Thyroid gland (tissue), 4 donors: ENCODE measurements around the gene C16orf89.

Experiments used
- CTCF ChIP-seq, 6 experiments: fragments of 200-600 bp in 3 of 6; fragments of 450-650 bp in 3 of 6; sonication (generic) in 3 of 6; IDR thresholded peaks; one replicate each; pipeline ENCODE4 v1.5.1; 2016 to 2019; ENCODE audit warnings: antibody characterized with exemption in 6 of 6, mild to moderate bottlenecking in 2 of 6, inconsistent platforms in 1 of 6, moderate library complexity in 1 of 6
- POLR2A ChIP-seq, 2 donors: fragments of 450-650 bp; IDR thresholded peaks; one replicate each; pipeline ENCODE4 v1.6.1; 2017; ENCODE audit warnings: antibody characterized with exemption in 2 of 2, mild to moderate bottlenecking in 2 of 2, moderate library complexity in 1 of 2

GRCh38 chr16:5065326-5065725 is 430 bp downstream of the C16orf89 start:
- no peak for TF ChIP-seq CTCF (IDR thresholded peaks at IDR 0.05)
- no peak for TF ChIP-seq POLR2A (IDR thresholded peaks at IDR 0.05)
